ENCODE results near the gene OSTM1. TPM values are rescaled to one million over a fixed set of nuclear protein-coding genes. Genes with fewer than 3 reads are reported as not detected.
A peak's percentile ranks its signal among the peaks of the same experiment; 100 is the strongest.
"Not testable (repeated sequence)": the region's sequence is repeated elsewhere in the genome, so short reads cannot be mapped to it uniquely, and the experiment has no call there.

OSTM1 gene
- total and polyA plus RNA-seq, 9 of the 15 experiments (the other 6 are each of a cell fraction or from before 2014, with no cell fraction given), result 5.6 to 29.5 (median 16.3) TPM

DNA sequence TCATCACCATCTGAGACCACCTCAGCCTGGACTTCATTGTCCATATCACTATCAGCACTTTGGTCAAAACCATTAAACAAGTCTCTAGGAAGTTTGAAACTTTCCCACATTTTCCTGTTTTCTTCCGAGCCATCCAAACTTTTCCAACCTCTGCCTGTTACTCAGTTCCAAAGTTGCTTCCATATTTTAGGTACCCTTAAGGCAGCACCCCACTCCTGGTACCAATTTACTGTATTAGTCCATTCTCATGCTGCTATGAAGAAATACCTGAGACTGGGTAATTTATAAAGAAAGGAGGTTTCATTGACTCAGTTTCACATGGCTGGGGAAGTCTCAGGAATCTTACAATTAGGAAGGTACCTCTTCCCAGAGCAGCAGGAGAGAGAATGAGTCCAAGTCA is 65.3 kb downstream of the OSTM1 start:
- CTCF ChIA-PET (ENCODE audit: low intra/inter-chr PET ratio); H3K4me3 ChIP-seq; H3K9me1 ChIP-seq (ENCODE audit: control insufficient read depth, insufficient read depth, low read length); H4K20me1 ChIP-seq (replicated peaks; ENCODE audit: control insufficient read depth, insufficient read depth, low read length); H3K9ac ChIP-seq (ENCODE audit: insufficient read depth in 1 of 2, low read depth in 2 of 2, low read length in 2 of 2); H2AFZ ChIP-seq (ENCODE audit: low read depth, low read length); DNase-seq (ENCODE audit: extremely low read depth in 1 of 4, low spot score in 3 of 4); H3K36me3 ChIP-seq (ENCODE audit: control insufficient read depth, insufficient read depth, low read length); FAIRE-seq; H3K27ac ChIP-seq (ENCODE audit: extremely low read depth, low read depth, low read length); intact Hi-C loops (cut with micrococcal nuclease); BruUV-seq (replicated peaks); H3K4me2 ChIP-seq (ENCODE audit: insufficient read depth, low read length); ATAC-seq; H3K27me3 ChIP-seq (ENCODE audit: control insufficient read depth in 2 of 2, insufficient read depth in 2 of 2, low read length in 2 of 2); H3K4me1 ChIP-seq (replicated peaks in 1 of 2; ENCODE audit: control insufficient read depth in 2 of 2, insufficient read depth in 2 of 2, low read length in 2 of 2); in situ Hi-C loops (cut with MboI); H3K9me3 ChIP-seq (replicated peaks; ENCODE audit: control insufficient read depth, insufficient read depth, low read depth, low read length); H3K79me2 ChIP-seq (ENCODE audit: control insufficient read depth, insufficient read depth, low read length); POLR2A ChIA-PET: not testable (repeated sequence)
- TF ChIP-seq, protein P1, sequence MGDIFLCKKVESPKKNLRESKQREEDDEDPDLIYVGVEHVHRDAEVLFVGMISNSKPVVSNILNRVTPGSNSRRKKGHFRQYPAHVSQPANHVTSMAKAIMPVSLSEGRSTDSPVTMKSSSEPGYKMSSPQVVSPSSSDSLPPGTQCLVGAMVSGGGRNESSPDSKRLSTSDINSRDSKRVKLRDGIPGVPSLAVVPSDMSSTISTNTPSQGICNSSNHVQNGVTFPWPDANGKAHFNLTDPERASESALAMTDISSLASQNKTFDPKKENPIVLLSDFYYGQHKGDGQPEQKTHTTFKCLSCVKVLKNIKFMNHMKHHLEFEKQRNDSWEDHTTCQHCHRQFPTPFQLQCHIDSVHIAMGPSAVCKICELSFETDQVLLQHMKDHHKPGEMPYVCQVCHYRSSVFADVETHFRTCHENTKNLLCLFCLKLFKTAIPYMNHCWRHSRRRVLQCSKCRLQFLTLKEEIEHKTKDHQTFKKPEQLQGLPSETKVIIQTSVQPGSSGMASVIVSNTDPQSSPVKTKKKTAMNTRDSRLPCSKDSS (IDR thresholded peaks at IDR 0.05; ENCODE audit: low read depth, partially characterized antibody), result peak; percentile 35
- TF ChIP-seq TRIM28 (IDR thresholded peaks at IDR 0.05) (peak; percentile 76), ZNF707 (CRISPR knock-in tag; conservative IDR thresholded peaks at IDR 0.05) (peak; percentile 98)
- WGBS (ENCODE audit: insufficient coverage, low coverage, missing lambda C conversion rate), result 0% methylated on average over 1 of the region's 1 CpG

- no TSS peak for BruUV-seq (replicated peaks)
- in situ Hi-C loops (cut with MboI) (no loop called here), intact Hi-C loops (cut with micrococcal nuclease) (no loop called here)
- no peak overlapping the region for H3K27ac ChIP-seq (ENCODE audit: extremely low read depth, low read depth, low read length)
- no peak for DNase-seq (ENCODE audit: extremely low read depth in 1 of 4, low spot score in 3 of 4)
- no peaks in the 10 kb centered on the region for H4K20me1 ChIP-seq (replicated peaks; ENCODE audit: control insufficient read depth, insufficient read depth, low read length)
- H3K36me3 ChIP-seq (ENCODE audit: control insufficient read depth, insufficient read depth, low read length), result no peaks in the 10 kb centered on the region
- WGBS (ENCODE audit: insufficient coverage, low coverage, missing lambda C conversion rate), result 0% methylated on average over 1 of the region's 1 CpG
- TF ChIP-seq ZFP36 (IDR thresholded peaks at IDR 0.05; ENCODE audit: low read depth, low read length, partially characterized antibody), result peak; percentile 20
- TF ChIP-seq FOXJ2 (tag; IDR thresholded peaks at IDR 0.05), result no peak
- H3K27me3 ChIP-seq (ENCODE audit: control insufficient read depth in 2 of 2, insufficient read depth in 2 of 2, low read length in 2 of 2), result no peaks in the 10 kb centered on the region; a peak in 1 of 5 replicates
- H3K79me2 ChIP-seq (ENCODE audit: control insufficient read depth, insufficient read depth, low read length), result no peaks in the 10 kb centered on the region
- no peak overlapping the region for H3K4me2 ChIP-seq (ENCODE audit: insufficient read depth, low read length)
- H3K9ac ChIP-seq (ENCODE audit: insufficient read depth in 1 of 2, low read depth in 2 of 2, low read length in 2 of 2), result no peak overlapping the region
- no peaks in the 10 kb centered on the region for H3K9me1 ChIP-seq (ENCODE audit: control insufficient read depth, insufficient read depth, low read length)
- H2AFZ ChIP-seq (ENCODE audit: low read depth, low read length), result no peak overlapping the region
- H3K4me3 ChIP-seq, result no peak overlapping the region
- no peaks in the 10 kb centered on the region; a peak in 1 of 5 replicates for H3K4me1 ChIP-seq (replicated peaks in 1 of 2; ENCODE audit: control insufficient read depth in 2 of 2, insufficient read depth in 2 of 2, low read length in 2 of 2)
- FAIRE-seq, result no peak
- no peak for ATAC-seq
- H3K9me3 ChIP-seq (replicated peaks; ENCODE audit: control insufficient read depth, insufficient read depth, low read depth, low read length), result peaks cover 9% of the 10 kb centered on the region
- ChIA-PET CTCF (ENCODE audit: low intra/inter-chr PET ratio) (no interaction called here), POLR2A (no interaction called here)
Observed at GRCh38 chr6:108008363-108008762, 66.2 kb downstream of the OSTM1 start.

All from K562 (cell line).